K562 (cell line): Measurements from ENCODE around the gene RNLS. TPM values are rescaled to one million over a fixed set of nuclear protein-coding genes. Genes with fewer than 3 reads are reported as not detected.

ENCODE experiments used
- ATAC-seq: fragments of 200-7000 bp; cut with Tn5 transposase; 3 replicates; pipeline ENCODE4 v1.9.1; 2020; ENCODE audit warnings: moderate library complexity
- BruUV-seq: library from RNA; stranded (reverse); fragments of 400-500 nt; replicated peaks from 2 replicates; lab custom pipeline; 2021; lab: Mats Ljungman, UMichigan
- CTCF ChIA-PET: fragments of 300-600 bp; formaldehyde crosslinking; extraction: SDS; loops from one replicate; lab custom pipeline; 2021; ENCODE audit warnings: low intra/inter-chr PET ratio; lab: Yijun Ruan, JAX
- POLR2A ChIA-PET: fragments of 300-600, 350-650 bp; sonication (Branson Sonifier 250); formaldehyde crosslinking; extraction: SDS; loops from one replicate; lab custom pipeline; 2021; ENCODE audit warnings: antibody characterized with exemption, inconsistent platforms; lab: Yijun Ruan, JAX
- DNase-seq, 4 experiments: peaks; one replicate each; pipeline versions ENCODE4 v3.0.0 to v3.0.0-alpha.2; 2011 to 2018; ENCODE audit warnings: low spot score in 3 of 4, mixed read lengths in 3 of 4; ENCODE audit errors: extremely low read depth in 1 of 4
- FAIRE-seq: peaks from 2 replicates; lab custom pipeline; 2011; peaks lifted over from hg19 to GRCh38; lab: Jason Lieb, UNC
- H2AFZ ChIP-seq: 2 replicates; pipeline ENCODE4 v1.6.0; 2011; ENCODE audit warnings: low read depth, low read length, control low read depth, inconsistent platforms
- H3K27ac ChIP-seq: fragments of 200-600 bp; 3 replicates; pipeline ENCODE4 v1.8.0; 2011; ENCODE audit warnings: low read depth, mild to moderate bottlenecking, control low read depth, inconsistent platforms, low read length, moderate library complexity, mixed read lengths; ENCODE audit errors: extremely low read depth
- H3K27me3 ChIP-seq, 2 experiments: fragments of 300-600 bp in 1 of 2; 2 replicates in 1 of 2; 3 replicates in 1 of 2; pipeline versions ENCODE4 v1.6.0 to v1.8.0; 2011; ENCODE audit warnings: inconsistent platforms in 2 of 2, low read length in 2 of 2, mild to moderate bottlenecking in 1 of 2, mixed read lengths in 1 of 2, moderate library complexity in 1 of 2; ENCODE audit not compliant: control insufficient read depth in 2 of 2, insufficient read depth in 2 of 2
- H3K36me3 ChIP-seq: fragments of 300-600 bp; 3 replicates; pipeline ENCODE4 v1.8.0; 2011; ENCODE audit warnings: mild to moderate bottlenecking, low read length, inconsistent platforms; ENCODE audit not compliant: control insufficient read depth, insufficient read depth
- H3K4me1 ChIP-seq, 2 experiments: fragments of 200-600 bp in 1 of 2; replicated peaks in 1 of 2; 2 replicates in 1 of 2; 3 replicates in 1 of 2; pipeline versions ENCODE4 v1.5.1 to v1.8.0; 2011; ENCODE audit warnings: inconsistent platforms in 2 of 2, low read length in 2 of 2, mild to moderate bottlenecking in 1 of 2, mixed read lengths in 1 of 2, moderate library complexity in 1 of 2; ENCODE audit not compliant: control insufficient read depth in 2 of 2, insufficient read depth in 2 of 2
- H3K4me2 ChIP-seq: 2 replicates; pipeline ENCODE4 v1.6.1; 2011; ENCODE audit warnings: low read length, control low read depth, inconsistent platforms, mixed read lengths; ENCODE audit not compliant: insufficient read depth
- H3K4me3 ChIP-seq: fragments of 200-600 bp; sonication (generic), shearing (Covaris generic); 2 replicates; pipeline ENCODE4 v1.5.1; 2016; ENCODE audit warnings: control low read depth, inconsistent platforms
- H3K79me2 ChIP-seq: fragments of 200-600 bp; 3 replicates; pipeline ENCODE4 v1.8.0; 2011; ENCODE audit warnings: low read length, inconsistent platforms; ENCODE audit not compliant: control insufficient read depth, insufficient read depth
- H3K9ac ChIP-seq, 2 experiments: 2 replicates each; pipeline versions ENCODE4 v1.6.0 to v1.6.1; 2011; ENCODE audit warnings: low read depth in 2 of 2, low read length in 2 of 2, control low read depth in 1 of 2, inconsistent platforms in 1 of 2, mild to moderate bottlenecking in 1 of 2, mixed read lengths in 1 of 2; ENCODE audit not compliant: insufficient read depth in 1 of 2
- H3K9me1 ChIP-seq: one replicate; pipeline ENCODE4 v1.6.0; 2011; ENCODE audit warnings: inconsistent platforms, mild to moderate bottlenecking, low read length, moderate library complexity; ENCODE audit not compliant: control insufficient read depth, insufficient read depth
- H3K9me3 ChIP-seq: replicated peaks from 2 replicates; pipeline ENCODE4 v1.5.1; 2011; ENCODE audit warnings: low read depth, low read length, inconsistent platforms; ENCODE audit not compliant: control insufficient read depth, insufficient read depth
- H4K20me1 ChIP-seq: replicated peaks from 2 replicates; pipeline ENCODE4 v1.6.1; 2011; ENCODE audit warnings: low read length, inconsistent platforms, mixed read lengths; ENCODE audit not compliant: control insufficient read depth, insufficient read depth
- GABPA ChIP-seq: fragments of 200-800 bp; sonication (Bioruptor generic); conservative IDR thresholded peaks from 2 replicates; pipeline ENCODE4 v1.6.1; 2016; ENCODE audit warnings: low read depth, missing genetic modification characterization, missing compliant biosample characterization
- HDAC1 ChIP-seq, 2 experiments: fragments of 450-650 bp; IDR thresholded peaks; 2 replicates each; pipeline ENCODE4 v1.6.1; 2016 to 2017; ENCODE audit warnings: inconsistent platforms in 1 of 2, mild to moderate bottlenecking in 1 of 2, moderate library complexity in 1 of 2
- HDAC6 ChIP-seq: IDR thresholded peaks from 2 replicates; pipeline ENCODE4 v1.6.1; 2012; ENCODE audit warnings: low read depth, mild to moderate bottlenecking, control low read depth, inconsistent platforms, low read length, moderate library complexity
- HLTF ChIP-seq: fragments of 450-650 bp; IDR thresholded peaks from 2 replicates; pipeline ENCODE4 v1.6.1; 2016
- NFIC ChIP-seq: fragments of 450-650 bp; IDR thresholded peaks from 2 replicates; pipeline ENCODE4 v1.6.1; 2017; ENCODE audit warnings: mild to moderate bottlenecking, inconsistent platforms
- NR4A1 ChIP-seq, 2 experiments: fragments of 250-450 bp in 1 of 2; fragments of 450-650 bp in 1 of 2; sonication (Bioruptor Pico) in 1 of 2; IDR thresholded peaks; 2 replicates each; pipeline versions ENCODE4 v1.4.0 to v1.6.1; 2016 to 2020; ENCODE audit warnings: mild to moderate bottlenecking in 2 of 2, missing compliant biosample characterization in 1 of 2, missing genetic modification characterization in 1 of 2, moderate library complexity in 1 of 2
- PURB ChIP-seq: sonication (generic); formaldehyde crosslinking; IDR thresholded peaks from 2 replicates; pipeline ENCODE4 v1.9.0; 2021; ENCODE audit warnings: low read depth, mild to moderate bottlenecking, missing genetic modification reagents
- SNRNP70 ChIP-seq: fragments of 200-400 bp; formaldehyde crosslinking; optimal IDR thresholded peaks from 2 replicates; pipeline ENCODE3; 2017; ENCODE audit warnings: low read depth, low read length
- ZNF699 ChIP-seq: fragments of 250-450 bp; sonication (Bioruptor Pico); IDR thresholded peaks from 2 replicates; pipeline ENCODE4 v1.8.0; 2021; ENCODE audit warnings: mild to moderate bottlenecking, moderate library complexity; ENCODE audit not compliant: insufficient replicate concordance
- ZNF785 ChIP-seq: fragments of 250-450 bp; sonication (Bioruptor Pico); IDR thresholded peaks from 2 replicates; pipeline ENCODE4 v1.4.0; 2020; ENCODE audit warnings: mild to moderate bottlenecking
- WGBS: fragments of 100-300 bp; shearing (Covaris generic); methylation state at CpG from one replicate; pipeline ENCODE4 v1.1.6; 2016; ENCODE audit warnings: low coverage, mixed read lengths; ENCODE audit not compliant: insufficient coverage; ENCODE audit errors: missing lambda C conversion rate; 5-methylcytosine and 5-hydroxymethylcytosine counted together
- in situ Hi-C: fragments of 300-500 bp; cut with MboI; formaldehyde crosslinking; loops from 4 replicates; pipeline ENCODE4 v1.15.0; 2018; ENCODE audit warnings: inconsistent platforms, mixed read lengths
- intact Hi-C: fragments of 100-400 bp; cut with micrococcal nuclease; formaldehyde crosslinking; loops from 2 replicates; pipeline ENCODE4 v1.14.2; 2022
- polyA plus RNA-seq, 8 experiments: library from polyadenylated mRNA; depleted of rRNA in 4 of 8; stranded (reverse) in 5 of 8; unstranded in 3 of 8; fragments of >200 nt; fragmentation: Nextera tagmentation in 2 of 8; fragmentation: Illumina TruSeq in 1 of 8; extraction: Ambion mirVana in 2 of 8; extraction: Trizol in 1 of 8; gene quantifications; 2 replicates each; pipeline versions ENCODE4 v1.2.1 to v1.2.3, GENCODE V29; 2011 to 2014; ENCODE audit warnings: inconsistent platforms in 1 of 8, missing spikeins in 1 of 8
- total RNA-seq, 7 experiments: library from RNA; depleted of rRNA in 6 of 7; stranded (reverse); fragments of >200 nt in 6 of 7; fragmentation: Illumina TruSeq in 2 of 7; extraction: Trizol in 2 of 7; gene quantifications; 2 replicates each; pipeline versions ENCODE4 v1.2.1 to v1.2.3, GENCODE V29; 2011 to 2021; ENCODE audit warnings: low replicate concordance in 1 of 7
- TF ChIP-seq, protein P1 (sequence below): sonication (generic); formaldehyde crosslinking; IDR thresholded peaks from 2 replicates; pipeline ENCODE4 v1.8.1; 2022; ENCODE audit warnings: missing genetic modification reagents
- TF ChIP-seq, protein P2 (sequence below): fragments of 250-450 bp; sonication (Bioruptor Pico); IDR thresholded peaks from 2 replicates; pipeline ENCODE4 v1.4.0; 2020

Gene RNLS
- total and polyA plus RNA-seq, 9 of the 15 experiments (the other 6 are each of a cell fraction or from before 2014, with no cell fraction given), result 0.14 to 0.72 (median 0.41) TPM; not detected in 3

DNA sequence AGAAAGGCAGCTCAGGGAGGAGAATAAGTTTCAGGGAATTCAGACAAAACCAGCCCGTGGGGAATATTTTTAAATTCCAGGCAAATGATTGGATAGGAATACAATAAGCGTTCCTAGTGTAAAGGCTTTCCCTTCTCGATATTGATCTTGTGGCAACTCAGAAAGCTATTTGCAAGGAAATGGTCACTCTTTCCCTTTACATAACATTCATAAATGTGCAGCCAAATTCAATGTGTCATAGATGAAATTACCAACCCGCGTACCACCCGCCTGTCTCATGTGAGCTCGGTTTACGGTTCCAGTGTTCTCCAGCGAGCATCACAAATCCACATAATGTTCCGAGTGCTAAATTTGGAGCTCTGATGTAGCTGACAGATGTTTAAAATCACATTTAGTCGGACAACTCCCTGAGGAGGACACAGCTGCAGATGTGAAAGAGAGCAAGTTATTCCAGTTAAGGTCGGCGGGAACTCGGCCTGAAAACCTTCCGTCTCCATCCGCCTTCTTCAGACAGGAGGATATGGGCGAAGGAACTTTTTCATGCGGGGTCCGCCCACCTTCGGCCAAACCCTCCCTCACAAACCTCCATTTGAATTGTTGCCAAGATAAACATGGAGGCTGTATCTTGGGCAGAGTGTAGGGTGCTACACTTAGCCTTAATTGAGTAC, 327.0 kb downstream of the RNLS start:
- no TSS peak for BruUV-seq
- ChIA-PET CTCF (no interaction called here), POLR2A (no interaction called here)
- no peak overlapping the region for H2AFZ ChIP-seq
- H4K20me1 ChIP-seq, result no peaks in the 10 kb centered on the region
- no peak for ATAC-seq
- H3K27ac ChIP-seq, result no peak overlapping the region
- in situ Hi-C loops (no loop called here), intact Hi-C loops (no loop called here)
- H3K36me3 ChIP-seq, result no peaks in the 10 kb centered on the region
- no peak overlapping the region for H3K9ac ChIP-seq
- H3K4me2 ChIP-seq, result no peak overlapping the region
- no peaks in the 10 kb centered on the region for H3K27me3 ChIP-seq
- DNase-seq, result no peak
- no peaks in the 10 kb centered on the region for H3K9me1 ChIP-seq
- H3K4me3 ChIP-seq, result no peak overlapping the region
- no peaks in the 10 kb centered on the region for H3K9me3 ChIP-seq
- TF ChIP-seq HLTF (no peak), HDAC1 (IDR thresholded peaks at IDR 0.05) (no peak), HDAC6 (no peak), SNRNP70 (no peak), NR4A1 (CRISPR knock-in tag; IDR thresholded peaks at IDR 0.05) (no peak), NR4A1 (tag; IDR thresholded peaks at IDR 0.05) (no peak), NFIC (no peak), PURB (CRISPR knock-in tag) (no peak), ZNF699 (no peak), GABPA (tag) (no peak), ZNF785 (CRISPR knock-in tag) (no peak)
- TF ChIP-seq, protein P1, sequence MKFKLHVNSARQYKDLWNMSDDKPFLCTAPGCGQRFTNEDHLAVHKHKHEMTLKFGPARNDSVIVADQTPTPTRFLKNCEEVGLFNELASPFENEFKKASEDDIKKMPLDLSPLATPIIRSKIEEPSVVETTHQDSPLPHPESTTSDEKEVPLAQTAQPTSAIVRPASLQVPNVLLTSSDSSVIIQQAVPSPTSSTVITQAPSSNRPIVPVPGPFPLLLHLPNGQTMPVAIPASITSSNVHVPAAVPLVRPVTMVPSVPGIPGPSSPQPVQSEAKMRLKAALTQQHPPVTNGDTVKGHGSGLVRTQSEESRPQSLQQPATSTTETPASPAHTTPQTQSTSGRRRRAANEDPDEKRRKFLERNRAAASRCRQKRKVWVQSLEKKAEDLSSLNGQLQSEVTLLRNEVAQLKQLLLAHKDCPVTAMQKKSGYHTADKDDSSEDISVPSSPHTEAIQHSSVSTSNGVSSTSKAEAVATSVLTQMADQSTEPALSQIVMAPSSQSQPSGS, result no peak
- TF ChIP-seq, protein P2, sequence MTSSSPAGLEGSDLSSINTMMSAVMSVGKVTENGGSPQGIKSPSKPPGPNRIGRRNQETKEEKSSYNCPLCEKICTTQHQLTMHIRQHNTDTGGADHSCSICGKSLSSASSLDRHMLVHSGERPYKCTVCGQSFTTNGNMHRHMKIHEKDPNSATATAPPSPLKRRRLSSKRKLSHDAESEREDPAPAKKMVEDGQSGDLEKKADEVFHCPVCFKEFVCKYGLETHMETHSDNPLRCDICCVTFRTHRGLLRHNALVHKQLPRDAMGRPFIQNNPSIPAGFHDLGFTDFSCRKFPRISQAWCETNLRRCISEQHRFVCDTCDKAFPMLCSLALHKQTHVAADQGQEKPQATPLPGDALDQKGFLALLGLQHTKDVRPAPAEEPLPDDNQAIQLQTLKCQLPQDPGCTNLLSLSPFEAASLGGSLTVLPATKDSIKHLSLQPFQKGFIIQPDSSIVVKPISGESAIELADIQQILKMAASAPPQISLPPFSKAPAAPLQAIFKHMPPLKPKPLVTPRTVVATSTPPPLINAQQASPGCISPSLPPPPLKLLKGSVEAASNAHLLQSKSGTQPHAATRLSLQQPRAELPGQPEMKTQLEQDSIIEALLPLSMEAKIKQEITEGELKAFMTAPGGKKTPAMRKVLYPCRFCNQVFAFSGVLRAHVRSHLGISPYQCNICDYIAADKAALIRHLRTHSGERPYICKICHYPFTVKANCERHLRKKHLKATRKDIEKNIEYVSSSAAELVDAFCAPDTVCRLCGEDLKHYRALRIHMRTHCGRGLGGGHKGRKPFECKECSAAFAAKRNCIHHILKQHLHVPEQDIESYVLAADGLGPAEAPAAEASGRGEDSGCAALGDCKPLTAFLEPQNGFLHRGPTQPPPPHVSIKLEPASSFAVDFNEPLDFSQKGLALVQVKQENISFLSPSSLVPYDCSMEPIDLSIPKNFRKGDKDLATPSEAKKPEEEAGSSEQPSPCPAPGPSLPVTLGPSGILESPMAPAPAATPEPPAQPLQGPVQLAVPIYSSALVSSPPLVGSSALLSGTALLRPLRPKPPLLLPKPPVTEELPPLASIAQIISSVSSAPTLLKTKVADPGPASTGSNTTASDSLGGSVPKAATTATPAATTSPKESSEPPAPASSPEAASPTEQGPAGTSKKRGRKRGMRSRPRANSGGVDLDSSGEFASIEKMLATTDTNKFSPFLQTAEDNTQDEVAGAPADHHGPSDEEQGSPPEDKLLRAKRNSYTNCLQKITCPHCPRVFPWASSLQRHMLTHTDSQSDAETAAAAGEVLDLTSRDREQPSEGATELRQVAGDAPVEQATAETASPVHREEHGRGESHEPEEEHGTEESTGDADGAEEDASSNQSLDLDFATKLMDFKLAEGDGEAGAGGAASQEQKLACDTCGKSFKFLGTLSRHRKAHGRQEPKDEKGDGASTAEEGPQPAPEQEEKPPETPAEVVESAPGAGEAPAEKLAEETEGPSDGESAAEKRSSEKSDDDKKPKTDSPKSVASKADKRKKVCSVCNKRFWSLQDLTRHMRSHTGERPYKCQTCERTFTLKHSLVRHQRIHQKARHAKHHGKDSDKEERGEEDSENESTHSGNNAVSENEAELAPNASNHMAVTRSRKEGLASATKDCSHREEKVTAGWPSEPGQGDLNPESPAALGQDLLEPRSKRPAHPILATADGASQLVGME (CRISPR knock-in tag), result no peak
- no peaks in the 10 kb centered on the region for H3K79me2 ChIP-seq
- 5% methylated on average over 14 of the region's 20 CpGs for WGBS
- FAIRE-seq, result no peak
- H3K4me1 ChIP-seq, result no peaks in the 10 kb centered on the region
